Measurements from ENCODE around the gene ATL2. TPM values are rescaled to one million over a fixed set of nuclear protein-coding genes. Genes with fewer than 3 reads are reported as not detected.

ATL2 gene
- total and polyA plus RNA-seq, 9 donors: 47.9 to 149 (median 88.6) TPM

DNA sequence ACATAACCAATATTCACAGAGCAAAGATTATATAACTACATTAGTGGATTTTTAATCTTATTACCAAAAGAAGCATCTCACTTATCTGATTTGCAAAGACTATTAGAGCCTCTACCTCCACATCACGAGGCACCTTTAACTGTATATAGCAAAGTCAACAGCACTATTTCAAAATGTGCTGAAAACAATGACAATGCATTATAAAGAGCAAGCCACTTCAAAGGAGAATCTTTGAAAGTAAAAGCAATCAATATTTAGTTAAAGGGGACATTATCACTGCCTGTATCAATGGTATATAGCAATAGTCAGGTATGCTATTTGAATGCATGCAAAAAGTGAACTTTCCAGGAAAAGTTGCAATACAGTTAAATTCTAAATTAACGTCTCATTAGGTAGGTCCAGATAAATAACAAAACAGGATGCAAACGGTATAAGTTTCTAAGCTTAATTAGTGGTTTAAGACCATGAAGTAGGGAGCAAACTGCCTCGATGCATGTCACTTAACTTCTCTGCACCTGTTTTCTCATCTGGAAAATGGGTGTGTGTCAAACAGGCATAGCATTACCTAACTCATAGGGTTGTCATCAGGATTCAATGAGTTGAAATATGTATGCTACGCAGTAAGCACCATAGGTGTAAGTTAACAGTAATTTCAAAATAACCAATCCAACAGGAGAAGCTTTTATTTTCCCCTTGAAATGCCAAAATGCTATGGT is 31.6 kb downstream of the ATL2 start:
- H3K27ac ChIP-seq: no peak overlapping the region
- DNase-seq: no peak
- H3K27me3 ChIP-seq: no peaks in the 10 kb centered on the region
- no peaks in the 10 kb centered on the region for H3K36me3 ChIP-seq
- TF ChIP-seq EP300 (IDR thresholded peaks at IDR 0.05): no peak
- TF ChIP-seq POLR2A (IDR thresholded peaks at IDR 0.05): no peak
- no peak for TF ChIP-seq CTCF (IDR thresholded peaks at IDR 0.05)
- no peak overlapping the region for H3K4me3 ChIP-seq
- no peaks in the 10 kb centered on the region for H3K9me3 ChIP-seq
- no peaks in the 10 kb centered on the region for H3K4me1 ChIP-seq (ENCODE audit: insufficient read depth)
- 83 to 94% (median 88%) methylated on average over 5 of the region's 5 CpGs for WGBS, 3 donors
- intact Hi-C loops (cut with DNase I): no loop called here

DNA sequence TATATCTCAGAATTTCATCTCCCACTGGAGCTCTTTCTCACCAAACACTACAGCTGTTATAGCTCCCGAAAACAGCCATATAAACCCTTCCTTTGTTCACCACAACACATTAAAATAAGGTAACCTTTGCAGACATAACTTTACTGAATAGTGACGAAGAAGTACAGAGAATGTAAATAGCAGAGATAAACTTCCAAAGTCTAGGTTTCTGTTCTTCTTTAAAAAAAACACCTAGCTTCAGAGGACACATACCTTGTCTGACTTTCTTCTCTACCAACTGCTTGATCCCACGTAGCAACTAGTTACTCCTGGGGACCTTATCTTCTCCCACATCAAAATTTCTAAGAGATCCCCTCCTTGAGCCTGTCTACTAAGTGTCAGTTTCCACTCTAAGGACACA is 32.3 kb downstream of the ATL2 start:
- TF ChIP-seq CTCF (IDR thresholded peaks at IDR 0.05) (no peak), POLR2A (IDR thresholded peaks at IDR 0.05) (no peak), EP300 (IDR thresholded peaks at IDR 0.05) (no peak)
- no peak overlapping the region for H3K27ac ChIP-seq
- no peaks in the 10 kb centered on the region for H3K4me1 ChIP-seq (ENCODE audit: insufficient read depth)
- 58 to 71% (median 62%) methylated on average over 3 of the region's 3 CpGs for WGBS, 3 donors
- no peaks in the 10 kb centered on the region for H3K36me3 ChIP-seq
- H3K27me3 ChIP-seq: no peaks in the 10 kb centered on the region
- intact Hi-C loops (cut with DNase I): no loop called here
- no peak overlapping the region for H3K4me3 ChIP-seq
- H3K9me3 ChIP-seq: no peaks in the 10 kb centered on the region
- no peak for DNase-seq

- no peak for DNase-seq
- Histone ChIP-seq H3K9me3 (no peaks in the 10 kb centered on the region), H3K4me3 (no peak overlapping the region), H3K27me3 (no peaks in the 10 kb centered on the region), H3K27ac (no peak overlapping the region), H3K4me1 (ENCODE audit: insufficient read depth) (no peaks in the 10 kb centered on the region), H3K36me3 (no peaks in the 10 kb centered on the region)
- intact Hi-C loops (cut with DNase I): no loop called here
- TF ChIP-seq CTCF (IDR thresholded peaks at IDR 0.05) (no peak), POLR2A (IDR thresholded peaks at IDR 0.05) (no peak), EP300 (IDR thresholded peaks at IDR 0.05) (no peak)
- WGBS, 3 donors: 96 to 98% (median 97%) methylated on average over 3 of the region's 3 CpGs
Measured at GRCh38 chr2:38343212-38343611, 33.9 kb downstream of the ATL2 start.

DNA sequence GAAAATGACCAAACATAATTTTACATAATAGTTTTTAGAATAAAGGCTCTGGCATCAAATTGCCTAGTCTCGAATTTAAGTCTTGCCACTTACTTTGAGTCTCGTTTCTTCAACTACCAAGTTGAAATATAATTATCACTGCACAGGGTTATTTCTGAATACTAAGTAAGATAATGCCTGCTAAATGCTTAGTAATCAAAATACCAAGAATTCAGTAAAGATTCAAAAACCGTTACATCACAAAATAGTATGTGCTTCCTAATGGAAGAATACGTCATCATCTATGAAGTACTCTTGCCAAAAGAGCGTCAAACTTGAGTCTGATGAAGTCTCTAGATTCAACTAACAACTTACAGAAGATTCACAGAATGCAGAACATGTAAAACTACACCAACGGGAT is 40.5 kb downstream of the ATL2 start:
- Histone ChIP-seq H3K9me3 (no peaks in the 10 kb centered on the region), H3K27ac (no peak overlapping the region), H3K27me3 (no peaks in the 10 kb centered on the region), H3K4me3 (no peak overlapping the region), H3K36me3 (no peaks in the 10 kb centered on the region), H3K4me1 (ENCODE audit: insufficient read depth) (no peaks in the 10 kb centered on the region)
- WGBS, 3 donors: 90 to 93% (median 93%) methylated on average over 6 of the region's 6 CpGs
- no peak for TF ChIP-seq POLR2A (IDR thresholded peaks at IDR 0.05)
- TF ChIP-seq CTCF (IDR thresholded peaks at IDR 0.05): no peak
- TF ChIP-seq EP300 (IDR thresholded peaks at IDR 0.05): no peak
- DNase-seq: no peak
- intact Hi-C loops (cut with DNase I): no loop called here
